Measurements from ENCODE around the gene LRGUK. TPM values are rescaled to one million over a fixed set of nuclear protein-coding genes. Genes with fewer than 3 reads are reported as not detected.

Gene LRGUK
- total RNA-seq, 2 experiments from 2014 or later, result 0.07 to 0.14 TPM

DNA sequence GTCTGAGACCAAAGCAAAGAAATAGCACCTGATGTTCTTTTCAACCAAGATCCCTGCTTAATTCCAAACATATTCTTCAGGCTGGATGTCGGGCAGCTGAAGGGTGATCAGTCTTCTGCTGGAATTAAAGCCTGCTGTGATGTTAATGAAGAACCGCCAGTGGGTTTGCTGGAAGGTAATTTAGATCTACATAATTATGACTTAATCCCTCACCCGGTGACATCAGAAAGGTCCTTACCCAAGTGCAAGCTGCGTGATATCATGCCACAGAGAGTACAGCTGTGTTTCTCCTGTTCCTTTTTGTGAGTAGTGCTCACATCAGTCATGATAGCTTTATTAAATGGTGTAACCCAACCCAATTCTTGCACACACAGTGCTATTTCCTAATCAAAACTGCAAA, 29.1 kb upstream of the LRGUK start:
- POLR2A ChIA-PET, result no interaction called here
- ATAC-seq (no peak), DNase-seq (no peak)
- H3K27ac Mint-ChIP-seq, result no peak overlapping the region
- no peaks in the 10 kb centered on the region for H3K36me3 Mint-ChIP-seq (ENCODE audit: low read depth)
- no peaks in the 10 kb centered on the region for H3K27me3 Mint-ChIP-seq
- H3K9me3 Mint-ChIP-seq (ENCODE audit: low read depth), result peaks cover 29% of the 10 kb centered on the region
- H3K4me3 Mint-ChIP-seq, result no peak overlapping the region
- CTCF ChIA-PET, result interaction anchor here (0.7 kb wide), 2 partner anchors 8 to 824 kb away, joined by 3 to 4 read pairs; no protein-coding TSS in a partner anchor
- intact Hi-C loops (cut with DNase I, micrococcal nuclease), result no loop called here
- no peaks in the 10 kb centered on the region for H3K4me1 Mint-ChIP-seq

DNA sequence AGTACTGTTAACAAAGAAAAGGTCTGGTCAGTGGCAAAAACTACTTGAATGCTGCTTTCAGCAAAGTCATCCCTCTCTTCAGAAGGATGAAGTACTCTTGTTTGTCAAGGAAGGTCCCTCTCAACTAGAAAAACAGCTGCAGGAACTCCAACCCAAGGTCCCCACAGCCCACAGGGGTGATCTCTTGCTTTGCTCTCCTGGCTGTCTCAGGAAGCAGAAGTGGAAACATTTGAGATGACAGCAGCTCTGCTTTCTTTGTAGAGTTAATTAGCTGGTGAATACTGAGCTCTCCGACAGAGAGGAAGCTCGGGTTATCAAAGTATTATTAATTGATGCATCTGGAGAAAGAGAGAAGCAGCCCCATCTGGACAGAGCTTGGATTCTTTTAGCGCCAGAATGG, 25.4 kb upstream of the LRGUK start:
- H3K4me3 Mint-ChIP-seq, result no peak overlapping the region
- ChIA-PET CTCF (interaction anchor here (0.8 kb wide), 1 partner anchor 22 kb away, joined by 3 read pairs; no protein-coding TSS in a partner anchor), POLR2A (no interaction called here)
- ATAC-seq (no peak), DNase-seq (no peak)
- H3K36me3 Mint-ChIP-seq (ENCODE audit: low read depth), result no peaks in the 10 kb centered on the region
- H3K27me3 Mint-ChIP-seq, result no peaks in the 10 kb centered on the region
- H3K9me3 Mint-ChIP-seq (ENCODE audit: low read depth), result no peaks in the 10 kb centered on the region
- no peak overlapping the region for H3K27ac Mint-ChIP-seq
- H3K4me1 Mint-ChIP-seq, result no peaks in the 10 kb centered on the region
- intact Hi-C loops (cut with DNase I, micrococcal nuclease), result no loop called here

DNA sequence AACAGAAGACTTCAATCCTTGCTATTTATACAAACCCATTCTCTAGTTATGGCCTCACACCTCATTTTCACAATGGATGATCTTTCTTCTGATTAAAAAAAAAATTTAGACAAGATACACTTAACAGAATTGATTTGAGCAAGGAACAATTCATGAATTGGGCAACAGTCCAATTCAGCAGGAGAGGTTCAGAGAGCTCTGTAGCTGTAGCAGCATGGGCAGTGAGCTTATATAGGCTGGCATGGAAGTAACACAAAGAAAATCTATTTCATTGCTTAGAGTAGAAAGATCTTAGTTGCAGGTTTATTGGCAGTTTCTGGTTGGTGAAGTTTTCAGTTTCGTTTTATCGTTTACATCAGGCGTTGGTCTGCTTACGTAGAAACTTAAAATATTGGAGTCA, 23.0 kb upstream of the LRGUK start:
- POLR2A ChIA-PET, result no interaction called here
- intact Hi-C loops (cut with DNase I, micrococcal nuclease), result no loop called here
- ATAC-seq, result peak; percentile 45

DNA sequence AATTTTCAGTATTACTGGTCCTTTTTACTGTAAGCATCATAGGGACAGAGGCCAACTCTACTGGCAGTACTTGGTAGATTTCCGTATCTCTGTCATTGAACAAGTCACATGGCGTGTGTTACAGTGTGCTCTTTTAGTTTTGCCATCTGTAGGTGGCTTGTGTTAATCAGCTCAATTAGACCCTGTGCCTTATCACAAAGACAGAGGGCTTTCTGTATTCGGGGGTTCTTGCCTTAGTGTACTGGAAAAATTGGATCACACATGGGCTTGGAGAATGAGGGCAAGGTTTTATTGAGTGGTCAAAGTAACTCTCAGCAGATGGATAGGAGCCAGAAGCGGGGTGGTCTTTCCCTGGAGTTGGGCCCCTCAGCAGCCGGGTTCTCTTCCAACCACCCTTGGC, 21.3 kb upstream of the LRGUK start:
- Mint-ChIP-seq H3K36me3 (ENCODE audit: low read depth) (no peaks in the 10 kb centered on the region), H3K4me3 (no peak overlapping the region), H3K9me3 (ENCODE audit: low read depth) (no peaks in the 10 kb centered on the region), H3K27ac (no peak overlapping the region), H3K27me3 (no peaks in the 10 kb centered on the region), H3K4me1 (no peaks in the 10 kb centered on the region)
- CTCF ChIA-PET, result no interaction called here
- DNase-seq, result no peak
- intact Hi-C loops (cut with DNase I, micrococcal nuclease), result no loop called here
- POLR2A ChIA-PET, result no interaction called here
- ATAC-seq, result no peak

More for the DNA sequence above, 23.0 kb upstream of the LRGUK start:
- no peak for DNase-seq
- Mint-ChIP-seq H3K36me3 (ENCODE audit: low read depth) (no peaks in the 10 kb centered on the region), H3K4me3 (no peak overlapping the region), H3K27me3 (no peaks in the 10 kb centered on the region), H3K9me3 (ENCODE audit: low read depth) (no peaks in the 10 kb centered on the region), H3K4me1 (no peaks in the 10 kb centered on the region), H3K27ac (no peak overlapping the region)
- CTCF ChIA-PET, result no interaction called here

DNA sequence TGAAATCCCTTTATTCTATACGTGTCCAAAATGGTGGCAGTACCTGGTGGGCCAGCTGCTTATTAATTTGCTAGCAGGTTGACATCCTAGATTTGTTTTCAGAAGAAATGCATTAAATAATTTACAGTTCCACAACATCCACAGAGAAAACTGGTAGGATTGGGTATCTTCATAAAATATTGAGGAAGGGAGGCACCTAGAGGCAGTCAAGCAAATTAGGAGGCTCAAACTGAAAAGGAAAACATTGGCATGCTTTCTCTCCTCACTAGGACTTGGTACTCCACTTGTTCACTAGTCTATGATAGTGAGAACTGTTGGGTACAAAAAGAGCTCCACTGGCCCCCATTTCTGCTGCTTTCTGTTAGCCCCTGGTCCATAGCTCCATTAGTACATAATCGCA, 18.3 kb upstream of the LRGUK start:
- DNase-seq, result no peak
- ChIA-PET CTCF (interaction anchor here (0.7 kb wide), 1 partner anchor 527 kb away, joined by 3 read pairs; no protein-coding TSS in a partner anchor), POLR2A (no interaction called here)
- H3K4me1 Mint-ChIP-seq, result no peaks in the 10 kb centered on the region
- H3K27ac Mint-ChIP-seq, result no peak overlapping the region
- H3K9me3 Mint-ChIP-seq (ENCODE audit: low read depth), result no peaks in the 10 kb centered on the region
- intact Hi-C loops (cut with DNase I, micrococcal nuclease), result no loop called here
- no peak overlapping the region for H3K4me3 Mint-ChIP-seq
- no peaks in the 10 kb centered on the region for H3K36me3 Mint-ChIP-seq (ENCODE audit: low read depth)
- no peak for ATAC-seq
- H3K27me3 Mint-ChIP-seq, result no peaks in the 10 kb centered on the region

DNA sequence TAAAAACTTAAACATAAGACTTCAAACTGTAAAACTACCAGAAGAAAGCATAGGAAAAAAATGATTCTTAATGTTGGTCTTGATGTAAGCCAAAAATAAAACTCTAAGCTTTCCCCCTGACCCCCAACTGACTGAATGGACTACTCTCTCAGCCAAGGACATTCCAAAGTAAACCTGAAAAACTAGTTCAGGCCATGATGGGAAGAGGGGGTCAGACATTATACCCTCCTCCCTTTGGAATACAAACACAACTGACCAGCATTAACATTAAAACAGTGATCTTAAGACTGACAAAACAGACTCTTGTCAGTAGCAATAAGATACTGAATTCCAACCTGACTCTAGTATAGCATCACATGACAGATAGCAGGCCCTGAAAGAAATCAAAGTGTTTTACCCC, 13.5 kb upstream of the LRGUK start:
- intact Hi-C loops (cut with DNase I, micrococcal nuclease), result no loop called here
- CTCF ChIA-PET, result no interaction called here

DNA sequence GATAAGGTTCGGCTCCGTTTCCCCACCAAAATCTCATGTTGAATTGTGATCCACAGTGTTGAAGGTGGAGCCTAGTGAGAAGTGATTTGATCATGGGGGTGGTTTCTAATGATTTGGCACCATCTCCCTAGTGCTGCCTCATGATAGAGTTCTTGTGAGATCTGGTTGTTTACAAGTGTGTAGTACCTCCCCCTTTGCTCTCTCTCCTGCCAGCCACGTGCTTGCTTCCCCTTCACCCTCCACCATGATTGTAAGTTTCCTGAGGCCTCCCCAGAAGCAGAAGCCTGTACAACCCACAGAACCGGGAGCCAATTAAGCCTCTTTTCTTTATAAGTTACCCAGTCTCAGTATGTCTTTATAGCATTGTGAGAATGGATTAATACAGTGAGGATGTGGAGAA, 12.1 kb upstream of the LRGUK start:
- no peak overlapping the region for H3K27ac Mint-ChIP-seq
- CTCF ChIA-PET, result interaction anchor here (1.5 kb wide), 1 partner anchor 26 kb away, joined by 3 read pairs; no protein-coding TSS in a partner anchor

More for the DNA sequence above, 13.5 kb upstream of the LRGUK start:
- ATAC-seq, result no peak
- H3K27ac Mint-ChIP-seq, result no peak overlapping the region
- H3K9me3 Mint-ChIP-seq (ENCODE audit: low read depth), result no peaks in the 10 kb centered on the region
- POLR2A ChIA-PET, result no interaction called here
- no peaks in the 10 kb centered on the region for H3K36me3 Mint-ChIP-seq (ENCODE audit: low read depth)
- H3K4me1 Mint-ChIP-seq, result no peaks in the 10 kb centered on the region
- DNase-seq, result no peak
- no peaks in the 10 kb centered on the region for H3K27me3 Mint-ChIP-seq
- no peak overlapping the region for H3K4me3 Mint-ChIP-seq

DNA sequence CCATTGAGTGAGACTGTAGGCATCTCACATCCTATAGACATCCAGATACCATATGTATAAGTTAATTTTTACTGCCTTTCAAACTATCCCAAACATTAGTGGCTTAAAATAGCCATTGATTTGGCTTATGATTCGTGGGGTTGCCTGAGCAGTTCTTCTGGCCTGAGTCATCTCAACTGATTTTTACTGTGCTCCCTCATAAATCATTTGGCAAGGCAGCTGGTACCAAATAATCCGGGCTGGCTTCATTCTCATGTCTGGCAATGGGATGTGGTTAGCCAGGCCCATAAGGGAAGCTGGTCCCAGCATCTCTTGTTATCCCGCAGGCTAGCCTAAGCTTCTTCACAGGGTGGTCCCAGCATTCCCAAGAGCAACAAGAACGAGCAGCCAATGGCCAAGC, 6.7 kb upstream of the LRGUK start:
- Mint-ChIP-seq H3K27ac (no peak overlapping the region), H3K4me1 (no peaks in the 10 kb centered on the region), H3K36me3 (ENCODE audit: low read depth) (no peaks in the 10 kb centered on the region), H3K4me3 (no peak overlapping the region), H3K27me3 (no peaks in the 10 kb centered on the region), H3K9me3 (ENCODE audit: low read depth) (no peaks in the 10 kb centered on the region)
- intact Hi-C loops (cut with DNase I, micrococcal nuclease), result loop anchor here in 1 of 2 experiments (10.0 kb wide), 1 partner anchor 866 kb away; the partner anchor contains the start of gene EXOC4
- POLR2A ChIA-PET, result no interaction called here
- no peak for DNase-seq
- CTCF ChIA-PET, result no interaction called here
- ATAC-seq, result no peak

More for the DNA sequence above, 12.1 kb upstream of the LRGUK start:
- Mint-ChIP-seq H3K36me3 (ENCODE audit: low read depth) (no peaks in the 10 kb centered on the region), H3K4me3 (no peak overlapping the region), H3K27me3 (no peaks in the 10 kb centered on the region), H3K9me3 (ENCODE audit: low read depth) (no peaks in the 10 kb centered on the region), H3K4me1 (no peaks in the 10 kb centered on the region)
- intact Hi-C loops (cut with DNase I, micrococcal nuclease), result no loop called here
- POLR2A ChIA-PET, result interaction anchor here (0.7 kb wide), 1 partner anchor 199 kb away, joined by 4 read pairs; no protein-coding TSS in a partner anchor
- no peak for ATAC-seq
- DNase-seq, result no peak

DNA sequence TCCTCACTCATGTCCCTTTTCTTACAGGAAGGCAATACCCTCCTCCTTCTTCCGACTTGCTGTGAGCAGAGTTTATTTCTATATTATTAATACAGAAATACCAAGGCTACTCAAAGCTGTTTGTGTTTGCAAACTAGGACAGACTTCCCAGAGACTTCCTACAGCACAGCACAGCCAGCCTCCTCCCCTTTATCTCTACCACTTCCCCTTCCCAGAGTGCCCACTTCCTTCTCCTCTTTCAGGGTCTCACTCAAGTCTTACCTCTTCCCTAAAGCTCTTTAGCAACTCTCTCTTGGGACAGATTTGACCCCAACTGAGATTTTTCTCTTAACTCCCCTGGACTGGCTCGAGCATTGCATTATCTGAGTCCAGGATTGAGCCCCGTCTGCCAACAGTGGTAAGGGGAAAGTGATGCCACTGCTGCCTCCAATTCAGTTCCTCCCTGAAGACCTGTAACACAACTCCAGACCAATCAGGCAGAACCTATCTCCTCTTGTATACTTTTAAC, 5.5 kb upstream of the LRGUK start:
- intact Hi-C loops (cut with DNase I, micrococcal nuclease), result loop anchor here in 1 of 2 experiments (10.0 kb wide), 1 partner anchor 867 kb away; the partner anchor contains the start of gene EXOC4
- H3K4me1 Mint-ChIP-seq, result peaks cover 2% of the 10 kb centered on the region
- DNase-seq (no peak), ATAC-seq (no peak)
- CTCF ChIA-PET, result no interaction called here
- H3K36me3 Mint-ChIP-seq (ENCODE audit: low read depth), result no peaks in the 10 kb centered on the region
- no peaks in the 10 kb centered on the region for H3K9me3 Mint-ChIP-seq (ENCODE audit: low read depth)
- H3K27me3 Mint-ChIP-seq, result no peaks in the 10 kb centered on the region
- H3K27ac Mint-ChIP-seq, result no peak overlapping the region
- POLR2A ChIA-PET, result no interaction called here
- H3K4me3 Mint-ChIP-seq, result no peak overlapping the region

DNA sequence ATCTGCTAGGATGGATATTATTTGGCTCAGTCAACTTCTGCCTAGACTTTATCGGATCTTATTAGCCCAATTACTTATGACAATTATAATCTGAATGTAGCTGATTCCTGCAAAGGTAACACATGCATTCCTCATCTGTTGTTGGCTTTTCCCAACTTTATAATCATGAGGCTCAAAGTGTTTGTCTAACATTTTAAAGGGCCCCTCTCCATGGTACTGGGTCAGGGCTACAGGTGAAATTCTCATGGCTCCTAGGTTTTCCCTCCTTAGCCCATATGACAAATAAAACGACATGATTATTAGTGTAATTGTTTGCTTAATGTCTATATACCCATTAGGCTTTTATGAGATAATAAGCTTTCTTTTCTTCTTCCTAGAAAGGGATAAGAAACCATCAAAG, 4.2 kb upstream of the LRGUK start:
- H3K4me1 Mint-ChIP-seq, result peaks cover 13% of the 10 kb centered on the region
- no peaks in the 10 kb centered on the region for H3K36me3 Mint-ChIP-seq (ENCODE audit: low read depth)
- no peak overlapping the region for H3K4me3 Mint-ChIP-seq
- H3K27me3 Mint-ChIP-seq, result peaks cover 4% of the 10 kb centered on the region
- intact Hi-C loops (cut with DNase I, micrococcal nuclease), result loop anchor here in 1 of 2 experiments (10.0 kb wide), 1 partner anchor 868 kb away; the partner anchor contains the start of gene EXOC4
- POLR2A ChIA-PET, result no interaction called here
- CTCF ChIA-PET, result interaction anchor here (1.0 kb wide), 1 partner anchor 18 kb away, joined by 5 read pairs; no protein-coding TSS in a partner anchor
- ATAC-seq (no peak), DNase-seq (no peak)
- no peak overlapping the region for H3K27ac Mint-ChIP-seq
- no peaks in the 10 kb centered on the region for H3K9me3 Mint-ChIP-seq (ENCODE audit: low read depth)

DNA sequence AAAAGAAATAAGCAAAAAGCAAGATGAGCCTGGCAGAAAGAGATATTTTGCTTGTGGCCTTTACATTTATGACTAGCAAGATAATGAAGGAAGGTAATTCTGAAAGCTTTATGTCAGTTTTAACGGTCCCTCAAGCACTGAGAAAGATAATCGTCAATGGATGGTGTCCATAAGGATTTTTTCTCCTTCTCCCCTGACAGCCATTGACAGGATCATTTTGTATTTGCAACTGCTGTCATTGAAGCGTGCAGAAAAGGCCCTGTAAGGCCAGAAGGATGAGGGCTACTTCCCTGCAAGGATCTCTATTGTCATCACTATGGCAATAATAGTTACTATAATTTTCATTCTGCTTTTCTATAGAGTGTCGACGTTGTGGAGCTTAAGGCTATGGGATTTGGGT, 994 bp upstream of the LRGUK start:
- H3K27ac Mint-ChIP-seq, result no peak overlapping the region
- POLR2A ChIA-PET, result no interaction called here
- DNase-seq (no peak), ATAC-seq (no peak)
- no peak overlapping the region for H3K4me3 Mint-ChIP-seq
- CTCF ChIA-PET, result interaction anchor here (1.3 to 2.7 kb wide), 4 partner anchors 15 to 873 kb away, joined by 3 to 19 read pairs (median 4); partner anchors contain the start of gene EXOC4
- intact Hi-C loops (cut with DNase I, micrococcal nuclease), result loop anchor here in 1 of 2 experiments (10.0 kb wide), 1 partner anchor 871 kb away; the partner anchor contains the start of gene EXOC4
- H3K36me3 Mint-ChIP-seq (ENCODE audit: low read depth), result no peaks in the 10 kb centered on the region
- peaks cover 16% of the 10 kb centered on the region for H3K4me1 Mint-ChIP-seq
- H3K9me3 Mint-ChIP-seq (ENCODE audit: low read depth), result no peaks in the 10 kb centered on the region
- H3K27me3 Mint-ChIP-seq, result peaks cover 12% of the 10 kb centered on the region

DNA sequence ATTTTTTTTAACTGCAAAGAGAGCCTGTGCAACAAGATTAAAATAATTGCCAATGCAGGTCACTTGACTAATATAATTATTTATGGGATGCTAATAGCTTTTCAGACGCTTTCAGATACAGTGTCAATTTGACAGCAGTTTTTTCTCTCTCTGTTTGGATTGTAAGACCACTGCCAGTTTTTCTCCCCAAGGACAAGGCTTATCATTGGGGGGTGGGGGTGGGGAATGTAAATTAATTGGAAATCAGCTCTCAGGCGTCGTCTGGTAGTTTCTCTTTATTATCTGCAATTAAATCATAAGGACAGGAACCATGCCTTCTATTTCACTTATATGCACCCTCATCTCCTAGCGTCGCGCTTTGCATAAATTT, 559 bp upstream of the LRGUK start:
- POLR2A ChIA-PET, result no interaction called here

More for the DNA sequence above, 559 bp upstream of the LRGUK start:
- CTCF ChIA-PET, result interaction anchor here (0.6 to 2.7 kb wide), 7 partner anchors 12 to 1195 kb away, joined by 3 to 19 read pairs (median 4); partner anchors contain the start of gene EXOC4
- Mint-ChIP-seq H3K27ac (no peak overlapping the region), H3K9me3 (ENCODE audit: low read depth) (no peaks in the 10 kb centered on the region), H3K4me1 (peaks cover 16% of the 10 kb centered on the region), H3K36me3 (ENCODE audit: low read depth) (no peaks in the 10 kb centered on the region), H3K27me3 (peaks cover 13% of the 10 kb centered on the region), H3K4me3 (peak overlapping the region; percentile 76)
- intact Hi-C loops (cut with DNase I, micrococcal nuclease), result loop anchor here in 1 of 2 experiments (10.0 kb wide), 1 partner anchor 872 kb away; the partner anchor contains the start of gene EXOC4
- DNase-seq (no peak), ATAC-seq (no peak)
